ENCODE measurements around the gene MOB3A.
A peak's percentile ranks its signal among the peaks of the same experiment; 100 is the strongest.
"Not testable (repeated sequence)": the region's sequence is repeated elsewhere in the genome, so short reads cannot be mapped to it uniquely, and the experiment has no call there.

Gene MOB3A

GRCh38 chr19:2042485-2043250, 53.5 kb downstream of the MOB3A start:
- intact Hi-C loops (cut with DNase I) = no loop called here
- DNase-seq = peak in 15 of 42 donors; percentile 10 to 70 (median 37)

GRCh38 chr19:2041683-2042484, 54.2 kb downstream of the MOB3A start:
- DNase-seq = peak; percentile 93 to 99 (median 98)
- intact Hi-C loops (cut with DNase I) = no loop called here

GRCh38 chr19:2041433-2041682, 54.8 kb downstream of the MOB3A start:
- intact Hi-C loops (cut with DNase I) = no loop called here
- DNase-seq = peak in 1 of 42 donors; percentile 31

GRCh38 chr19:2040647-2041432, 55.3 kb downstream of the MOB3A start:
- intact Hi-C loops (cut with DNase I) = no loop called here
- DNase-seq = peak in 2 of 42 donors; percentile 15

GRCh38 chr19:2039959-2040646, 56.0 kb downstream of the MOB3A start:
- intact Hi-C loops (cut with DNase I) = no loop called here
- peak in 2 of 42 donors; percentile 13 to 16 for DNase-seq

GRCh38 chr19:2039089-2039958, 56.8 kb downstream of the MOB3A start:
- intact Hi-C loops (cut with DNase I) = no loop called here
- peak in 2 of 42 donors; percentile 11 to 14 for DNase-seq

GRCh38 chr19:2038284-2039088, 57.6 kb downstream of the MOB3A start:
- DNase-seq = peak in 2 of 42 donors; percentile 13
- intact Hi-C loops (cut with DNase I) = no loop called here

GRCh38 chr19:2037651-2038255, 58.4 kb downstream of the MOB3A start:
- peak in 1 of 42 donors; percentile 13 for DNase-seq
- intact Hi-C loops (cut with DNase I) = no loop called here

GRCh38 chr19:2036424-2036823, 59.7 kb downstream of the MOB3A start:
- intact Hi-C loops (cut with DNase I) = no loop called here
- no peak for DNase-seq

- intact Hi-C loops (cut with DNase I) = no loop called here
- peak in 1 of 42 donors; percentile 10 for DNase-seq
These were observed 60.5 kb downstream of the MOB3A start for GRCh38 chr19:2035590-2035991.

GRCh38 chr19:2034729-2035589, 61.2 kb downstream of the MOB3A start:
- peak in 2 of 42 donors; percentile 14 to 20 for DNase-seq
- intact Hi-C loops (cut with DNase I) = no loop called here

- intact Hi-C loops (cut with DNase I); DNase-seq: not testable (repeated sequence)
These were observed 61.9 kb downstream of the MOB3A start for GRCh38 chr19:2034253-2034652.

GRCh38 chr19:2033825-2034159, 62.3 kb downstream of the MOB3A start:
- no peak for DNase-seq

GRCh38 chr19:2033115-2033824, 62.9 kb downstream of the MOB3A start:
- intact Hi-C loops (cut with DNase I) = no loop called here
- peak in 1 of 42 donors; percentile 13 for DNase-seq

More at GRCh38 chr19:2033825-2034159, 62.3 kb downstream of the MOB3A start:
- intact Hi-C loops (cut with DNase I) = no loop called here

- DNase-seq = peak; percentile 87 to 98 (median 96)
- intact Hi-C loops (cut with DNase I) = no loop called here
These were observed 63.7 kb downstream of the MOB3A start for GRCh38 chr19:2032296-2032941.
